K562 (cell line): ENCODE measurements around the gene SLCO1B1. TPM values are rescaled to one million over a fixed set of nuclear protein-coding genes. Genes with fewer than 3 reads are reported as not detected.

Experiments
- DEAF1 ChIP-seq: fragments of 450-650 bp; formaldehyde crosslinking; IDR thresholded peaks from 2 replicates; pipeline ENCODE4 v1.4.0; 2020; ENCODE audit warnings: mild to moderate bottlenecking, moderate library complexity
- FOXA3 ChIP-seq, 2 experiments: fragments of 450-650 bp in 1 of 2; sonication (generic) in 1 of 2; formaldehyde crosslinking; IDR thresholded peaks in 1 of 2; conservative IDR thresholded peaks in 1 of 2; 2 replicates each; pipeline versions ENCODE4 v1.4.0 to v1.8.0; 2020 to 2022; ENCODE audit warnings: mild to moderate bottlenecking in 2 of 2, missing genetic modification reagents in 1 of 2
- GTF2A2 ChIP-seq: IDR thresholded peaks from 2 replicates; pipeline ENCODE4 v1.6.1; 2016; ENCODE audit warnings: mild to moderate bottlenecking, missing genetic modification characterization, missing compliant biosample characterization
- HMGN3 ChIP-seq: IDR thresholded peaks from 2 replicates; pipeline ENCODE4 v1.6.1; 2011; ENCODE audit warnings: borderline replicate concordance, low read depth, mild to moderate bottlenecking, mixed read lengths, low read length; ENCODE audit not compliant: insufficient read length; ENCODE audit errors: extremely low read depth
- HNRNPLL ChIP-seq: fragments of 200-400 bp; formaldehyde crosslinking; IDR thresholded peaks from 2 replicates; pipeline ENCODE4 v1.6.1; 2017; ENCODE audit warnings: low read length, low read depth, mild to moderate bottlenecking; ENCODE audit not compliant: poor library complexity, severe bottlenecking
- LCOR ChIP-seq: sonication (generic); formaldehyde crosslinking; IDR thresholded peaks from 2 replicates; pipeline ENCODE4 v1.8.0; 2022; ENCODE audit warnings: mild to moderate bottlenecking, missing genetic modification reagents
- NCOA4 ChIP-seq: fragments of 450-650 bp; IDR thresholded peaks from 2 replicates; pipeline ENCODE4 v1.6.1; 2018; ENCODE audit warnings: mild to moderate bottlenecking; ENCODE audit not compliant: partially characterized antibody
- POLR2H ChIP-seq: IDR thresholded peaks from 2 replicates; pipeline ENCODE4 v1.6.1; 2016; ENCODE audit warnings: missing genetic modification characterization, low read depth, mild to moderate bottlenecking, control low read depth, missing compliant biosample characterization, moderate library complexity
- POU5F1 ChIP-seq: fragments of 150-350 bp; IDR thresholded peaks from 2 replicates; pipeline ENCODE4 v1.6.1; 2014; ENCODE audit warnings: borderline replicate concordance, low read length, low read depth, mild to moderate bottlenecking; ENCODE audit not compliant: partially characterized antibody
- SMAD4 ChIP-seq: fragments of 250-450 bp; sonication (Bioruptor Pico); conservative IDR thresholded peaks from 2 replicates; pipeline ENCODE4 v1.8.0; 2021; ENCODE audit warnings: inconsistent platforms, mild to moderate bottlenecking, moderate library complexity
- SNIP1 ChIP-seq: fragments of 450-650 bp; IDR thresholded peaks from 2 replicates; pipeline ENCODE4 v1.7.1; 2017; ENCODE audit warnings: low read depth, mild to moderate bottlenecking
- THRB ChIP-seq: fragments of 450-650 bp; formaldehyde crosslinking; conservative IDR thresholded peaks from 2 replicates; pipeline ENCODE4 v1.4.0; 2022; ENCODE audit warnings: mild to moderate bottlenecking, missing genetic modification characterization
- USF2 ChIP-seq: sonication (generic); formaldehyde crosslinking; IDR thresholded peaks from 2 replicates; pipeline ENCODE4 v1.5.0; 2020; ENCODE audit warnings: missing genetic modification reagents
- XRCC3 ChIP-seq: fragments of 450-650 bp; IDR thresholded peaks from 2 replicates; pipeline ENCODE4 v1.6.1; 2017; ENCODE audit warnings: mild to moderate bottlenecking, moderate library complexity
- ZNF140 ChIP-seq: fragments of 250-450 bp; sonication (Bioruptor Pico); IDR thresholded peaks from 2 replicates; pipeline ENCODE4 v1.8.0; 2021; ENCODE audit warnings: moderate library complexity, mild to moderate bottlenecking, inconsistent platforms
- ZNF445 ChIP-seq: fragments of 250-450 bp; sonication (Bioruptor Pico); IDR thresholded peaks from 2 replicates; pipeline ENCODE4 v1.4.0; 2020; ENCODE audit warnings: low read depth, mild to moderate bottlenecking, moderate library complexity
- ZNF449 ChIP-seq: fragments of 250-450 bp; sonication (Bioruptor Pico); IDR thresholded peaks from 2 replicates; pipeline ENCODE4 v1.8.0; 2022; ENCODE audit warnings: moderate library complexity, mild to moderate bottlenecking, inconsistent platforms
- ZNF639 ChIP-seq, 2 experiments: fragments of 200-800 bp in 1 of 2; sonication (Bioruptor generic) in 1 of 2; sonication (generic) in 1 of 2; formaldehyde crosslinking in 1 of 2; IDR thresholded peaks in 1 of 2; conservative IDR thresholded peaks in 1 of 2; 2 replicates each; pipeline versions ENCODE4 v1.5.0 to v1.6.1; 2016 to 2020; ENCODE audit warnings: missing compliant biosample characterization in 1 of 2, missing genetic modification characterization in 1 of 2, missing genetic modification reagents in 1 of 2
- ZNF668 ChIP-seq: fragments of 250-450 bp; sonication (Bioruptor Pico); IDR thresholded peaks from 2 replicates; pipeline ENCODE4 v1.8.0; 2022; ENCODE audit warnings: mild to moderate bottlenecking, inconsistent platforms
- polyA plus RNA-seq, 8 experiments: library from polyadenylated mRNA; depleted of rRNA in 4 of 8; stranded (reverse) in 5 of 8; unstranded in 3 of 8; fragments of >200 nt; fragmentation: Nextera tagmentation in 2 of 8; fragmentation: Illumina TruSeq in 1 of 8; extraction: Ambion mirVana in 2 of 8; extraction: Trizol in 1 of 8; gene quantifications; 2 replicates each; pipeline versions ENCODE4 v1.2.1 to v1.2.3, GENCODE V29; 2011 to 2014; ENCODE audit warnings: inconsistent platforms in 1 of 8, missing spikeins in 1 of 8
- total RNA-seq, 7 experiments: library from RNA; depleted of rRNA in 6 of 7; stranded (reverse); fragments of >200 nt in 6 of 7; fragmentation: Illumina TruSeq in 2 of 7; extraction: Trizol in 2 of 7; gene quantifications; 2 replicates each; pipeline versions ENCODE4 v1.2.1 to v1.2.3, GENCODE V29; 2011 to 2021; ENCODE audit warnings: low replicate concordance in 1 of 7

Gene SLCO1B1
- total and polyA plus RNA-seq, 9 of the 15 experiments (the other 6 are each of a cell fraction or from before 2014, with no cell fraction given) = 0.04 TPM; not detected in 8

- 0 out of 2 replicates have a peak, but pooled peaks have one; percentile 60 for TF ChIP-seq GTF2A2 (tag)
- no peak for TF ChIP-seq USF2
- TF ChIP-seq LCOR = no peak
- no peak for TF ChIP-seq POU5F1
- no peak for TF ChIP-seq ZNF445 (CRISPR knock-in tag)
- TF ChIP-seq ZNF140 = 0 out of 2 replicates have a peak, but pooled peaks have one; percentile 12
- TF ChIP-seq DEAF1 (CRISPR knock-in tag) = no peak
- TF ChIP-seq ZNF668 (CRISPR knock-in tag) = peak; percentile 31; the same call in 1 of the 2 replicates
- TF ChIP-seq SMAD4 (CRISPR knock-in tag) = peak; percentile 79
- TF ChIP-seq FOXA3 (CRISPR knock-in tag; conservative IDR thresholded peaks at IDR 0.05 in 1 of 2, IDR thresholded peaks at IDR 0.05 in 1 of 2) = no peak
- no peak for TF ChIP-seq SNIP1
- peak; percentile 77; the same call in 1 of the 2 replicates for TF ChIP-seq ZNF449 (CRISPR knock-in tag)
- no peak for TF ChIP-seq NCOA4
- TF ChIP-seq HNRNPLL = no peak
- TF ChIP-seq ZNF639 (CRISPR knock-in tag; conservative IDR thresholded peaks at IDR 0.05 in 1 of 2, IDR thresholded peaks at IDR 0.05 in 1 of 2) = 0 out of 4 replicates have a peak, but pooled peaks of 1 of the 2 experiments have one; percentile 29
- no peak for TF ChIP-seq POLR2H
- no peak for TF ChIP-seq XRCC3
- TF ChIP-seq THRB = no peak
- no peak for TF ChIP-seq HMGN3
Observed at GRCh38 chr12:21234395-21234794, 103.4 kb downstream of the SLCO1B1 start (continued).
